ENCODE measurements around the gene DAD1.

- TF ChIP-seq CTCF (conservative IDR thresholded peaks at IDR 0.05; ENCODE audit: low read length) (no peak), EZH2phosphoT487 (IDR thresholded peaks at IDR 0.05; ENCODE audit: borderline replicate concordance, low read depth, low read length) (no peak)
Measured at GRCh38 chr14:22602862-22603261, 13.8 kb upstream of the DAD1 start.

All from OCI-LY7 (cell line).